Endothelial cell of umbilical vein (primary cell): ENCODE measurements around the gene TSACC. TPM values are rescaled to one million over a fixed set of nuclear protein-coding genes. Genes with fewer than 3 reads are reported as not detected.

ENCODE experiments used
- BruUV-seq: library from RNA; stranded (reverse); fragments of 400-500 nt; replicated peaks from 2 replicates; lab custom pipeline; 2021; lab: Mats Ljungman, UMichigan
- CTCF ChIA-PET: fragments of 300-600, 350-600 bp; sonication (Branson Sonifier 250); formaldehyde crosslinking; loops from one replicate; lab custom pipeline; 2021; ENCODE audit warnings: antibody characterized with exemption, inconsistent platforms; lab: Charles Lee
- POLR2A ChIA-PET: fragments of 300-600, 350-600 bp; sonication (Branson Sonifier 250); formaldehyde crosslinking; loops from one replicate; lab custom pipeline; 2021; ENCODE audit warnings: antibody characterized with exemption, inconsistent platforms; lab: Charles Lee
- DNase-seq: peaks from one replicate; pipeline ENCODE4 v3.0.0-alpha.2; 2011; ENCODE audit warnings: low read depth, low spot score
- FAIRE-seq: peaks from 2 replicates; lab custom pipeline; 2011; peaks lifted over from hg19 to GRCh38; lab: Jason Lieb, UNC
- H2AFZ ChIP-seq: 2 replicates; pipeline ENCODE4 v1.6.0; 2012; ENCODE audit warnings: low read depth, low read length, control low read depth, inconsistent platforms
- H3K27ac ChIP-seq: 2 replicates; pipeline ENCODE4 v1.5.1; 2011; ENCODE audit warnings: low read depth, mild to moderate bottlenecking, control low read depth, low read length, moderate library complexity; ENCODE audit not compliant: insufficient read depth
- H3K27me3 ChIP-seq, 2 experiments: 2 replicates each; pipeline versions ENCODE4 v1.6.0 to v1.6.1; 2011; ENCODE audit warnings: low read length in 2 of 2, mixed read lengths in 1 of 2; ENCODE audit not compliant: control insufficient read depth in 2 of 2, insufficient read depth in 2 of 2
- H3K36me3 ChIP-seq, 2 experiments: 2 replicates in 1 of 2; 3 replicates in 1 of 2; pipeline ENCODE4 v1.5.1; 2011; ENCODE audit warnings: low read length in 2 of 2, mild to moderate bottlenecking in 1 of 2, moderate library complexity in 1 of 2; ENCODE audit not compliant: control insufficient read depth in 2 of 2, insufficient read depth in 2 of 2; ENCODE audit errors: extremely low read depth in 1 of 2
- H3K4me1 ChIP-seq: 3 replicates; pipeline ENCODE4 v1.5.1; 2011; ENCODE audit warnings: mild to moderate bottlenecking, low read length; ENCODE audit not compliant: control insufficient read depth, insufficient read depth; ENCODE audit errors: extremely low read depth
- H3K4me2 ChIP-seq: 2 replicates; pipeline ENCODE4 v1.6.1; 2011; ENCODE audit warnings: low read length, control low read depth, mixed read lengths; ENCODE audit not compliant: insufficient read depth
- H3K4me3 ChIP-seq, 3 experiments: fragments of 200-600 bp in 1 of 3; sonication (generic), shearing (Covaris generic) in 1 of 3; replicated peaks in 1 of 3; 2 replicates each; pipeline ENCODE4 v1.5.1; 2011 to 2016; ENCODE audit warnings: control low read depth in 3 of 3, low read length in 3 of 3, mild to moderate bottlenecking in 2 of 3, inconsistent platforms in 1 of 3, low read depth in 1 of 3, moderate library complexity in 1 of 3; ENCODE audit not compliant: insufficient read depth in 1 of 3
- H3K79me2 ChIP-seq: 2 replicates; pipeline ENCODE4 v1.6.0; 2012; ENCODE audit warnings: low read length, inconsistent platforms; ENCODE audit not compliant: control insufficient read depth, insufficient read depth
- H3K9ac ChIP-seq: replicated peaks from 2 replicates; pipeline ENCODE3; 2011; ENCODE audit warnings: low read length, control low read depth; ENCODE audit not compliant: insufficient read depth; ENCODE audit errors: extremely low read depth
- H3K9me1 ChIP-seq: replicated peaks from 3 replicates; pipeline ENCODE4 v1.6.0; 2011; ENCODE audit warnings: mild to moderate bottlenecking, low read length; ENCODE audit not compliant: control insufficient read depth, insufficient read depth; ENCODE audit errors: extremely low read depth
- H3K9me3 ChIP-seq: replicated peaks from 2 replicates; pipeline ENCODE4 v1.5.1; 2012; ENCODE audit warnings: low read length, inconsistent platforms; ENCODE audit not compliant: control insufficient read depth, insufficient read depth
- H4K20me1 ChIP-seq: replicated peaks from 2 replicates; pipeline ENCODE3; 2011; ENCODE audit warnings: mild to moderate bottlenecking, low read length; ENCODE audit not compliant: control insufficient read depth, insufficient read depth; ENCODE audit errors: extremely low read depth
- CTCF ChIP-seq, 2 donors: IDR thresholded peaks; 1 replicate in 1 of 2; 2 replicates in 1 of 2; pipeline ENCODE4 v1.5.1; 2011; ENCODE audit warnings: low read length in 2 of 2, mild to moderate bottlenecking in 2 of 2, moderate library complexity in 2 of 2, control low read depth in 1 of 2, inconsistent platforms in 1 of 2, low read depth in 1 of 2; ENCODE audit not compliant: insufficient read depth in 1 of 2; ENCODE audit errors: extremely low read depth in 1 of 2
- EZH2 ChIP-seq: IDR thresholded peaks from 2 replicates; pipeline ENCODE4 v1.6.1; 2012; ENCODE audit warnings: borderline replicate concordance, low read depth, mild to moderate bottlenecking, moderate library complexity, low read length, inconsistent platforms; ENCODE audit not compliant: severe bottlenecking
- FOS ChIP-seq: IDR thresholded peaks from 2 replicates; pipeline ENCODE4 v1.6.1; 2011; ENCODE audit warnings: mild to moderate bottlenecking, low read length, moderate library complexity, borderline replicate concordance; ENCODE audit not compliant: insufficient read depth
- JUN ChIP-seq: IDR thresholded peaks from 2 replicates; pipeline ENCODE4 v1.6.1; 2011; ENCODE audit warnings: borderline replicate concordance, low read depth; ENCODE audit not compliant: insufficient read length, insufficient read depth
- MYC ChIP-seq: IDR thresholded peaks from one replicate; pipeline ENCODE4 v1.6.1; 2011; ENCODE audit warnings: mild to moderate bottlenecking, low read depth, low read length
- POLR2A ChIP-seq: IDR thresholded peaks from 2 replicates; pipeline ENCODE4 v1.6.1; 2012; ENCODE audit warnings: low read depth, mild to moderate bottlenecking, control low read depth, low read length
- POLR2AphosphoS5 ChIP-seq: IDR thresholded peaks from 2 replicates; pipeline ENCODE4 v1.6.1; 2012; ENCODE audit warnings: low read depth, mild to moderate bottlenecking, control low read depth, low read length, moderate library complexity; ENCODE audit not compliant: insufficient read depth
- dilution Hi-C: fragments of 300-500 bp; cut with MboI; formaldehyde crosslinking; loops from one replicate; pipeline ENCODE4 v1.15.0; 2019; ENCODE audit warnings: low sequenced_read_pairs; ENCODE audit not compliant: extremely low pct_ligation_motif_present
- intact Hi-C: fragments of 100-400 bp; cut with micrococcal nuclease; formaldehyde crosslinking; loops from one replicate; pipeline ENCODE4 v1.10.0; 2022
- polyA plus RNA-seq, 4 experiments: library from polyadenylated mRNA; depleted of rRNA in 3 of 4; stranded (reverse) in 3 of 4; unstranded in 1 of 4; fragments of >200 nt; gene quantifications; 2 replicates each; pipeline versions ENCODE4 v1.2.1 to v1.2.3, GENCODE V29; 2011 to 2012; ENCODE audit warnings: missing spikeins in 1 of 4
- total RNA-seq: library from RNA; stranded (reverse); gene quantifications from 2 replicates; pipeline ENCODE4 v1.2.3, GENCODE V29; 2021

The TSACC gene
- total and polyA plus RNA-seq, 2 donors (not counting 3 experiments of a cell fraction or from before 2014, with no cell fraction given): 0.69 to 0.94 TPM

- H3K9ac ChIP-seq: no peak overlapping the region
- peak; percentile 30 for DNase-seq
- no peak overlapping the region for H3K27ac ChIP-seq
- peaks cover 15% of the 10 kb centered on the region for H3K4me1 ChIP-seq
- no peaks in the 10 kb centered on the region for H4K20me1 ChIP-seq
- POLR2A ChIA-PET: no interaction called here
- peak; percentile 49 for FAIRE-seq
- H3K4me3 ChIP-seq: peak overlapping the region in 2 of 3 experiments; percentile 57 to 92
- CTCF ChIA-PET: interaction anchor here (0.6 to 2.8 kb wide), 5 partner anchors 14 to 29 kb away, joined by 3 to 9 read pairs (median 3); no protein-coding TSS in a partner anchor
- H2AFZ ChIP-seq: no peak overlapping the region
- H3K4me2 ChIP-seq: peak overlapping the region; percentile 83
- peaks cover 46% of the 10 kb centered on the region for H3K79me2 ChIP-seq
- H3K9me3 ChIP-seq: no peaks in the 10 kb centered on the region
- TF ChIP-seq FOS: no peak
- TF ChIP-seq MYC: no peak
- TF ChIP-seq CTCF (IDR thresholded peaks at IDR 0.05; ENCODE audit: extremely low read depth in 1 of 2, insufficient read depth in 1 of 2, low read depth in 1 of 2, low read length in 2 of 2): peak; percentile 6 to 23
- TF ChIP-seq POLR2A: no peak
- no peak for TF ChIP-seq POLR2AphosphoS5
- no peak for TF ChIP-seq EZH2
- TF ChIP-seq JUN: no peak
- no TSS peak for BruUV-seq
- H3K27me3 ChIP-seq: no peaks in the 10 kb centered on the region
- dilution Hi-C loops (no loop called here), intact Hi-C loops (loop anchor here (10.0 kb wide), 1 partner anchor 251 kb away; the partner anchor contains the start of gene MEX3A)
- peaks cover 14 to 16% of the 10 kb centered on the region in 2 experiments for H3K36me3 ChIP-seq
- H3K9me1 ChIP-seq: no peaks in the 10 kb centered on the region
These were observed 2.1 kb upstream of the TSACC start for GRCh38 chr1:156336242-156336641.
